OCI-M1 (cell line): ENCODE data around the gene LIG1.
"Not testable (repeated sequence)": the region's sequence is repeated elsewhere in the genome, so short reads cannot be mapped to it uniquely, and the experiment has no call there.

Experiments
- DNase-seq: peaks from one replicate; lab custom pipeline; 2025; lab: John Stamatoyannopoulos, UW

LIG1 gene

GRCh38 chr19:48121066-48121465, 49.1 kb downstream of the LIG1 start:
- DNase-seq, result no peak

- no peak for DNase-seq
Observed at GRCh38 chr19:48120505-48120904, 49.6 kb downstream of the LIG1 start.

GRCh38 chr19:48118131-48118517, 52.0 kb downstream of the LIG1 start:
- no peak for DNase-seq

GRCh38 chr19:48117515-48118130, 52.5 kb downstream of the LIG1 start:
- no peak for DNase-seq

- DNase-seq, result no peak
Observed at GRCh38 chr19:48113190-48113917, 56.8 kb downstream of the LIG1 start.

GRCh38 chr19:48111280-48111679, 58.9 kb downstream of the LIG1 start:
- no peak for DNase-seq

- DNase-seq, result peak; percentile 94
Observed at GRCh38 chr19:48110350-48110966, 59.7 kb downstream of the LIG1 start, which contains the start of gene PLA2G4C. PLA2G4C (minus strand) TSS chr19:48110817; CDS start chr19:48106529, 4,288 bp downstream.

- no peak for DNase-seq
Observed at GRCh38 chr19:48108997-48109782, 61.0 kb downstream of the LIG1 start.

GRCh38 chr19:48103922-48104321, 66.2 kb downstream of the LIG1 start:
- no peak for DNase-seq

- DNase-seq, result peak; percentile 69
Observed at GRCh38 chr19:48102870-48103751, 67.0 kb downstream of the LIG1 start.

- DNase-seq, result no peak
Observed at GRCh38 chr19:48095612-48096175, 74.5 kb downstream of the LIG1 start.

GRCh38 chr19:48094855-48095203, 75.3 kb downstream of the LIG1 start:
- DNase-seq, result no peak

- no peak for DNase-seq
Observed at GRCh38 chr19:48094129-48094854, 75.9 kb downstream of the LIG1 start.

- DNase-seq, result not testable (repeated sequence)
Observed at GRCh38 chr19:48091111-48091718, 78.9 kb downstream of the LIG1 start.

GRCh38 chr19:48090281-48090802, 79.8 kb downstream of the LIG1 start:
- no peak for DNase-seq

GRCh38 chr19:48088991-48089390, 81.2 kb downstream of the LIG1 start:
- not testable (repeated sequence) for DNase-seq

- DNase-seq, result no peak
Observed at GRCh38 chr19:48085904-48086864, 84.0 kb downstream of the LIG1 start.

- DNase-seq, result no peak
Observed at GRCh38 chr19:48085076-48085475, 85.1 kb downstream of the LIG1 start.

- no peak for DNase-seq
Observed at GRCh38 chr19:48081106-48081505, 89.0 kb downstream of the LIG1 start.
